ENCODE measurements around the gene KIAA1217. TPM values are rescaled to one million over a fixed set of nuclear protein-coding genes. Genes with fewer than 3 reads are reported as not detected.

KIAA1217 gene
- total RNA-seq, 2 experiments from 2014 or later: 0.67 to 1.3 TPM

GRCh38 chr10:24340883-24341282 is 131.9 kb downstream of the KIAA1217 start:
- Mint-ChIP-seq H3K4me1 (ENCODE audit: low read depth) (no peaks in the 10 kb centered on the region), H3K27ac (no peak overlapping the region), H3K27me3 (peaks cover 2% of the 10 kb centered on the region), H3K36me3 (ENCODE audit: low read depth) (no peaks in the 10 kb centered on the region), H3K4me3 (no peak overlapping the region), H3K9me3 (peaks cover 3% of the 10 kb centered on the region)
- ATAC-seq: no peak
- CTCF ChIA-PET: no interaction called here
- TF ChIP-seq, protein P1, sequence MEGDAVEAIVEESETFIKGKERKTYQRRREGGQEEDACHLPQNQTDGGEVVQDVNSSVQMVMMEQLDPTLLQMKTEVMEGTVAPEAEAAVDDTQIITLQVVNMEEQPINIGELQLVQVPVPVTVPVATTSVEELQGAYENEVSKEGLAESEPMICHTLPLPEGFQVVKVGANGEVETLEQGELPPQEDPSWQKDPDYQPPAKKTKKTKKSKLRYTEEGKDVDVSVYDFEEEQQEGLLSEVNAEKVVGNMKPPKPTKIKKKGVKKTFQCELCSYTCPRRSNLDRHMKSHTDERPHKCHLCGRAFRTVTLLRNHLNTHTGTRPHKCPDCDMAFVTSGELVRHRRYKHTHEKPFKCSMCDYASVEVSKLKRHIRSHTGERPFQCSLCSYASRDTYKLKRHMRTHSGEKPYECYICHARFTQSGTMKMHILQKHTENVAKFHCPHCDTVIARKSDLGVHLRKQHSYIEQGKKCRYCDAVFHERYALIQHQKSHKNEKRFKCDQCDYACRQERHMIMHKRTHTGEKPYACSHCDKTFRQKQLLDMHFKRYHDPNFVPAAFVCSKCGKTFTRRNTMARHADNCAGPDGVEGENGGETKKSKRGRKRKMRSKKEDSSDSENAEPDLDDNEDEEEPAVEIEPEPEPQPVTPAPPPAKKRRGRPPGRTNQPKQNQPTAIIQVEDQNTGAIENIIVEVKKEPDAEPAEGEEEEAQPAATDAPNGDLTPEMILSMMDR (IDR thresholded peaks at IDR 0.05): no peak
- no peak for DNase-seq
- intact Hi-C loops (cut with micrococcal nuclease): no loop called here
- POLR2A ChIA-PET: no interaction called here

DNA sequence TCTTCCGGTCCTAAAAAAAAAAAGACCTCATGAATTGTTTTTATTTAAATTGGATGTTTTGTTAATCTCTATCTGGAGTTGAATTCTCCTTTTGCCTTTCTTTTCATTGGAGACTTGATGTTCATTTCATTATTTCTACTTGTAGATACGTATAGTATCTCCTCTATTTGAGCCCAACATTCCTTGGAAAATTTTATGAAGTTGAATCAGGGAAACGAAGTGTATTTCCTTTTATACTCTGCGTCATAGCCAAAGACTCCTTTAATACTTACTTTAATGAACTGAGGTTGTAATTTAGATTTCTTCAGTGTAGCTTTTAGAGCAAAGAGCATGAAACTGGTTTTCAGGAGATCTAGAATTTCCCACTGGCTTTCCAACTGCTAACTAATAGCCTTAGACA is 132.4 kb downstream of the KIAA1217 start:
- TF ChIP-seq, protein P1 (IDR thresholded peaks at IDR 0.05): no peak
- ChIA-PET POLR2A (no interaction called here), CTCF (no interaction called here)
- peaks cover 3% of the 10 kb centered on the region for H3K9me3 Mint-ChIP-seq
- DNase-seq (no peak), ATAC-seq (no peak)
- H3K27ac Mint-ChIP-seq: no peak overlapping the region
- intact Hi-C loops (cut with micrococcal nuclease): no loop called here
- no peaks in the 10 kb centered on the region for H3K36me3 Mint-ChIP-seq (ENCODE audit: low read depth)
- no peak overlapping the region for H3K4me3 Mint-ChIP-seq
- no peaks in the 10 kb centered on the region for H3K4me1 Mint-ChIP-seq (ENCODE audit: low read depth)
- peaks cover 2% of the 10 kb centered on the region for H3K27me3 Mint-ChIP-seq

DNA sequence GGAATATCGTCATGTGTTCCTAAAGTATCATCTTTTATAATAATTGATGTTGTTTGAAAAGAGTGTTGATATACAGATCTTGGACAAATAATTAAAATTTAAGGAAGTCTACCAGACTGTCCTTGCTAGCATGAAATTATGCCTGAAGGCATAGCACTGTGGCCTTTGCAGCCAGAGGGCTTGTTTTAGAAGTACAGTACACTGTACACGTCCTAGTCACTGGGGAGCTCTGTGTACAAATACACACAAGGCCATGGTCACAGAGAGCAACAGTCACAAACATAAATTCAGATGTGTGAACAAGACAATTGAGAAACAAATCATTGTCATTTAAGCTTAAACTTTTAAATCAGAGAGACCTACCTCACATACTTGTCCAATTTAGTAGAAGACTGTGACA is 133.0 kb downstream of the KIAA1217 start:
- Mint-ChIP-seq H3K27me3 (peaks cover 2% of the 10 kb centered on the region), H3K9me3 (peaks cover 3% of the 10 kb centered on the region), H3K27ac (no peak overlapping the region), H3K36me3 (ENCODE audit: low read depth) (no peaks in the 10 kb centered on the region), H3K4me3 (no peak overlapping the region), H3K4me1 (ENCODE audit: low read depth) (no peaks in the 10 kb centered on the region)
- intact Hi-C loops (cut with micrococcal nuclease): no loop called here
- POLR2A ChIA-PET: no interaction called here
- TF ChIP-seq, protein P1 (IDR thresholded peaks at IDR 0.05): no peak
- no peak for ATAC-seq
- CTCF ChIA-PET: no interaction called here
- no peak for DNase-seq

DNA sequence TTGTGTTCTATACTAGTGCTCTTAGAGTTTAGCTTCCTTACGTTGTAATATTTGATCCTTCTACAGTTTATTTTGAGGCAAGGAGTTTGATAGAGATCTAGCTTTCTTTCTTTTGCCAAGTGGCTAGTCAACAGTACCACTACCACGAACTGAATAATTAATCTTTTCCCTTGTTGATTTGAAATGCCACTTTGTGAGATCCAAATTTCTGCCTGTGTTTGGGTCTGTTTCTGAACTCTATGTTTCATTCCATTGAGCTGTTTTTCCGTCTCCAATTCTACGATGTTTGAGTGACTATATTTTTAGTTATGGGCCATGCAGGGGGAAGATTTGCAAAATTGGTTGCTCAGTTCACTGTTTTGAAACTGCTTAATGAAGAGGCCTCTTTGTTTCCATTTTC is 134.7 kb downstream of the KIAA1217 start:
- TF ChIP-seq, protein P1 (IDR thresholded peaks at IDR 0.05): no peak
- Mint-ChIP-seq H3K36me3 (ENCODE audit: low read depth) (no peaks in the 10 kb centered on the region), H3K4me1 (ENCODE audit: low read depth) (no peaks in the 10 kb centered on the region), H3K27me3 (peaks cover 2% of the 10 kb centered on the region), H3K4me3 (no peak overlapping the region), H3K9me3 (peaks cover 3% of the 10 kb centered on the region), H3K27ac (no peak overlapping the region)
- CTCF ChIA-PET: interaction anchor here (1.3 to 1.4 kb wide), 2 partner anchors 10 to 176 kb away, joined by 4 to 5 read pairs; no protein-coding TSS in a partner anchor
- intact Hi-C loops (cut with micrococcal nuclease): no loop called here
- no peak for ATAC-seq
- no peak for DNase-seq
- POLR2A ChIA-PET: no interaction called here

GRCh38 chr10:24344279-24344678 is 135.3 kb downstream of the KIAA1217 start:
- H3K9me3 Mint-ChIP-seq: peaks cover 3% of the 10 kb centered on the region
- ChIA-PET CTCF (interaction anchor here (1.3 to 1.4 kb wide), 2 partner anchors 11 to 175 kb away, joined by 4 to 5 read pairs; no protein-coding TSS in a partner anchor), POLR2A (interaction anchor here (0.6 kb wide), 1 partner anchor 1030 kb away, joined by 3 read pairs; no protein-coding TSS in a partner anchor)
- DNase-seq (no peak), ATAC-seq (no peak)
- no peak overlapping the region for H3K27ac Mint-ChIP-seq
- no peaks in the 10 kb centered on the region for H3K36me3 Mint-ChIP-seq (ENCODE audit: low read depth)
- H3K27me3 Mint-ChIP-seq: peaks cover 2% of the 10 kb centered on the region
- TF ChIP-seq, protein P1 (IDR thresholded peaks at IDR 0.05): no peak
- no peaks in the 10 kb centered on the region for H3K4me1 Mint-ChIP-seq (ENCODE audit: low read depth)
- no peak overlapping the region for H3K4me3 Mint-ChIP-seq
- intact Hi-C loops (cut with micrococcal nuclease): no loop called here
